ENCODE results near the gene GRAMD4. TPM values are rescaled to one million over a fixed set of nuclear protein-coding genes. Genes with fewer than 3 reads are reported as not detected.

Gene GRAMD4
- total RNA-seq, 1 experiment from 2014 or later, result 19.8 TPM

DNA sequence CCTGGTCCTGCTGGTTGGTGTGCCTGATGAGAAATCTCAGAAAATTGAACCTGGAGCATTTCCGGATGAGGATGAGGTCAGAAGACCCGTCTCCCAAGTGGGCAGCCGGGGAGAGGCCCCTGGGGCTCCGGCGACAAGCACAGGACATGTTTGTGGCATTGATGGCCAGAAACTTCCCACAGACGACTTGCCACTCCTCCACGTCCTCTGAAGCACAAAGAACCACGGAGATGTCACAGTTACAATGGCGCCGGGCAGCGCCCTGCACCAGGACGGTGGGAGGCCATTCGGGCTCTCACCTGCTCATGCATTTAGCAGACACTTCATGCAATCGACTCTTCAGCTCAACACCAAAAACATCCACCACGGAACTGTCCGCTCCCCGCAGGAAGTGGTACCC is 71.4 kb downstream of the GRAMD4 start:
- no peak overlapping the region for H3K4me2 ChIP-seq (ENCODE audit: insufficient read depth, insufficient read length, low read length)
- no peak overlapping the region for H2AK5ac ChIP-seq (ENCODE audit: insufficient read length, low read length)
- H3K23ac ChIP-seq (ENCODE audit: insufficient read length, low read depth, low read length), result no peak overlapping the region
- no peak overlapping the region for H4K8ac ChIP-seq (replicated peaks; ENCODE audit: insufficient read length, low read depth, low read length)
- no peak overlapping the region for H3K18ac ChIP-seq (ENCODE audit: insufficient read length, low read depth, low read length)
- H2AFZ ChIP-seq (ENCODE audit: low read length), result no peak overlapping the region
- H3K79me1 ChIP-seq (ENCODE audit: insufficient read depth, low read depth, low read length, poor library complexity, severe bottlenecking), result no peaks in the 10 kb centered on the region
- TF ChIP-seq, protein P1, sequence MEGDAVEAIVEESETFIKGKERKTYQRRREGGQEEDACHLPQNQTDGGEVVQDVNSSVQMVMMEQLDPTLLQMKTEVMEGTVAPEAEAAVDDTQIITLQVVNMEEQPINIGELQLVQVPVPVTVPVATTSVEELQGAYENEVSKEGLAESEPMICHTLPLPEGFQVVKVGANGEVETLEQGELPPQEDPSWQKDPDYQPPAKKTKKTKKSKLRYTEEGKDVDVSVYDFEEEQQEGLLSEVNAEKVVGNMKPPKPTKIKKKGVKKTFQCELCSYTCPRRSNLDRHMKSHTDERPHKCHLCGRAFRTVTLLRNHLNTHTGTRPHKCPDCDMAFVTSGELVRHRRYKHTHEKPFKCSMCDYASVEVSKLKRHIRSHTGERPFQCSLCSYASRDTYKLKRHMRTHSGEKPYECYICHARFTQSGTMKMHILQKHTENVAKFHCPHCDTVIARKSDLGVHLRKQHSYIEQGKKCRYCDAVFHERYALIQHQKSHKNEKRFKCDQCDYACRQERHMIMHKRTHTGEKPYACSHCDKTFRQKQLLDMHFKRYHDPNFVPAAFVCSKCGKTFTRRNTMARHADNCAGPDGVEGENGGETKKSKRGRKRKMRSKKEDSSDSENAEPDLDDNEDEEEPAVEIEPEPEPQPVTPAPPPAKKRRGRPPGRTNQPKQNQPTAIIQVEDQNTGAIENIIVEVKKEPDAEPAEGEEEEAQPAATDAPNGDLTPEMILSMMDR (conservative IDR thresholded peaks at IDR 0.05), result no peak
- no peak overlapping the region for H2BK15ac ChIP-seq (ENCODE audit: low read depth, low read length)
- no peaks in the 10 kb centered on the region for H3K9me3 ChIP-seq (ENCODE audit: control insufficient read depth, low read depth, low read length)
- H3K23me2 ChIP-seq (ENCODE audit: insufficient read length, low read depth, low read length, poor library complexity, severe bottlenecking), result no peaks in the 10 kb centered on the region
- H3K56ac ChIP-seq (ENCODE audit: insufficient read length, low read depth, low read length), result no peak overlapping the region
- H3K27me3 Mint-ChIP-seq (ENCODE audit: low read depth), result no peaks in the 10 kb centered on the region; the same call in 1 of the 2 replicates
- no peak overlapping the region for H3T11ph ChIP-seq (ENCODE audit: low read length)
- no peaks in the 10 kb centered on the region for H4K20me1 ChIP-seq (ENCODE audit: control insufficient read depth, insufficient read depth, insufficient read length)
- DNase-seq, result no peak
- peaks cover 12 to 52% (median 42%) of the 10 kb centered on the region in 3 experiments; a peak in 6 of 7 replicates for H3K36me3 Mint-ChIP-seq (ENCODE audit: insufficient read depth in 1 of 3, low read depth in 3 of 3)
- no peak overlapping the region for H2BK20ac ChIP-seq (ENCODE audit: low read depth, low read length, poor library complexity, severe bottlenecking)
- no peak overlapping the region for H3K4me3 Mint-ChIP-seq
- H3K4me1 Mint-ChIP-seq, result peaks cover 0 to 4% of the 10 kb centered on the region in 2 experiments; a peak in 2 of 4 replicates
- H2BK5ac ChIP-seq (ENCODE audit: insufficient read length, low read length), result no peak overlapping the region
- no peak overlapping the region for H3K14ac ChIP-seq (ENCODE audit: insufficient read depth, low read length)
- no CpG with 5 or more reads among the region's 17 CpGs for WGBS (ENCODE audit: extremely low coverage, insufficient read length, low lambda C conversion rate)
- H3K27ac ChIP-seq (ENCODE audit: insufficient read length, low read depth, low read length), result no peak overlapping the region
- H4K91ac ChIP-seq (ENCODE audit: insufficient read length, low read depth, low read length), result no peak overlapping the region
- peak overlapping the region in 1 of 3 experiments; percentile 72; a peak in 1 of 7 replicates for H3K27ac Mint-ChIP-seq
- H3K4me1 ChIP-seq (ENCODE audit: insufficient read depth, low read length), result no peaks in the 10 kb centered on the region
- no peak overlapping the region for H2BK120ac ChIP-seq (ENCODE audit: low read depth, low read length, poor library complexity, severe bottlenecking)
- no peaks in the 10 kb centered on the region for H3K9me3 Mint-ChIP-seq
- no peak overlapping the region for H3K4ac ChIP-seq (ENCODE audit: low read depth, low read length)
- H3K79me2 ChIP-seq (ENCODE audit: insufficient read depth, low read length), result no peaks in the 10 kb centered on the region
- H3K9ac ChIP-seq (ENCODE audit: extremely low read depth, insufficient read length, low read length), result no peak overlapping the region
- no peaks in the 10 kb centered on the region for H3K27me3 ChIP-seq (ENCODE audit: insufficient read depth, low read length)
- H2BK12ac ChIP-seq (ENCODE audit: insufficient read length, low read depth, low read length), result no peak overlapping the region
- no peak overlapping the region for H4K5ac ChIP-seq (ENCODE audit: insufficient read length, low read depth, low read length)

Measured in H9 (cell line).